Middle frontal gyrus (tissue), 1 donor: ENCODE data around the gene THSD7B.

Experiments
- DNase-seq: peaks from one replicate; pipeline ENCODE4 v3.0.0-alpha.2; 2015; ENCODE audit warnings: low spot score; ENCODE audit errors: extremely low spot score

THSD7B gene

DNA sequence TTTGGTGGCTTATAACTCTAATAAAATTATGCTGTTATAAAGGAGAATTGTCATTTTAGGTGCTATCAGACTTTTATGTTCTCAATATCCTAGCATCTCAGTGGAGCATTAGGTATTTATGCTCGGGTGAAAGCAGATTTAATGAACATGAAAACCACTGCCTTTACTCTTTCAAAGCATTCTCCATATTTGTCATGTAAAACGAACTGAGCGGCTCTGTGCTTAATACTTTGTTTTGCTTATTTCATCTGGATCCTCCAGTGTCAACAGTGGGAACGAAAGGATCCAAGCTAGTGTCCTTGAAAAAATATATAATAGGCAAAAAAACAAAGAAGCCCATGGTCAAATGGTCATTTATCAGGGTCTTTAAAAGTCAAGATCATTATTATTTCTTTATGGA is 53.5 kb downstream of the THSD7B start:
- no peak for DNase-seq

DNA sequence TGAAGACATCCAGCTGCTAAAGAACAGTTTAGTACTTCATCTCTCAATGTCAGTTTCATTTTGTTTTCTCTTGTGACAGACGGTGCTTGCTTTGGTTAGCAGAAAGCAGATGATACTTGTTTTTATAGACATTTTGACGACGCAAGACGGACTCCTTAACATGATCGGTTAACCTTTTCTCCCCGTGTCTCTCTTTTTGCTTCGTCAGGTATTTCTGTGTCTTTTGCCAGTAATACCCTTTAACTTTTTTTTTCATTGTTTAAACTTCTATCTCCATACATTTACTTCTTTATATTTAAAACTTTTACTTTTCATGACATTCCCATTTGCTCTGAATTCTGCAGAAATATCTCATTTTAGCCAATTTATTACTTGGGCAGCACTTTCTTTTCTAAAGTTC is 57.9 kb downstream of the THSD7B start:
- no peak for DNase-seq

DNA sequence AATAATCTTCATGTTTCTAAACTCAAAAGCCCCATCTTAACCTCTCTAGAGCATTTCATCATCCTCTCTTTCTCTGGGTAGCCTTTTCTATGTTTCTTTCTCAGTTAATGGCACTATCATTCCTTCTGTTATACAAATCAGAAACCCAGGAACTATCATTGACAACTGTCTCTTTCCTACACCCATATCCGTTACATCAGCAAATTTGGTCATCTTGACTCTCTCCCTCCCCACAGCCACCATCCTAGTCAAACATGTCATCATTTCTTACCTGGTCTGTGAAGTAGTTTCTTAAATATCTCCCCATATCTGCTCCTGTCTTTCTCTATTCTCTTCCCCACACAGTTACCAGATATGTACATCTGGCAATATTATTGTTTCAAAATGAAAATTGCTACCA is 62.8 kb downstream of the THSD7B start:
- no peak for DNase-seq

DNA sequence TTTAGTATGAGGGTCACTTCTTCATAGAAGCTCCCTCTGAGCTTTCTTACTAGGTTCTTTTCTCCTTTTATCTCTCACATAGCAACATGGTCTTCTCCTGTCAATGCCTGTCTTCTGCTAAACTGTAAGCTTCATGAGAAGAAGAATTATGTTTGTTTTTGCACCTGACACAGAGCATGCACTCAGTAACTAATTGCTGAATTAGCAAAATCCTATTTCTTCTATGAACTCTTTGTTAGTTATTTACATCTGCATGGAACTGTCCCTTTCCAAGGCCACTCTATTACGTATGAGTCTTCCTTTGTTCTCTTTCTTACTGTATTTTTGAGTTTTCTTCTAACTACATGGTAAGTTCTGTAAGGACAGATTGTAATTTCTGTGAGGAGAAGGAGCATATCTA is 63.4 kb downstream of the THSD7B start:
- no peak for DNase-seq

DNA sequence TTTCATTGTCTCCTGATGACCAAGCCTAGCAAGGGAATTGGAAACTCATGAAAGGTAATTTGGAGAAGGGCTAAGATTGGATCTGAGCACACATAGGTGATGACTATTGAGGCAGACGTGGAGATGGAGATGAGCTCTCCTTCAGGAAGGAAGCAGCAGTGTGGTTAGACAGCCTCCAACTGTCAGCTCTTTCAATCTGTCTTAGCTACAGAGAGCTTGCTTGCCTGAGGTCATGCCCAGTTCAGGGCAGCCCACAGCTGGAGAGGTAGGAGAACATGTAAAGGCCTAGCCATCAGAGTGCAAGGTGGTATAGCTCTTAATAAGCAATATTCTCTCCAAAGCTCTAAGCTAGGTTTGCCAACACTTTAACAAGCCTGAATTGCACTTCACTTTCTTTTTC is 79.2 kb downstream of the THSD7B start:
- DNase-seq = no peak

DNA sequence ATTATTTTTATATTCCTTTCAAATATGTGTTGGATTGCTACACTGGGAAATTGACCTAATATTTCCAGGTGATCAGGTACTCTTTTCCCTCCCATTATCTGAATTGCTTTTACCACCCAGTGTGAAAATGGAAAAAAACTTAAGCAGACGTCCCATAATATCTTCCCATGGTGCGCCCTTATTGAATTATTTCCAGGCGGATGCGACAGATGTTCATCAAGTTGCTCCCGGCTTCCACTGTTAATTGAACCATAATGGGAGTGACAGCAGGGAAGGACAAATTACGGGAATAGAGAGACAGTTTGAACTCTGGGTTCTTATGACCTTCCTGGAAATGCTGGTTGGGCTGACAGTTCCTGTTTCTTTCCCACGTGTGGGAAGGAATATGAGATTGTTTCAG is 93.3 kb downstream of the THSD7B start:
- DNase-seq = no peak

DNA sequence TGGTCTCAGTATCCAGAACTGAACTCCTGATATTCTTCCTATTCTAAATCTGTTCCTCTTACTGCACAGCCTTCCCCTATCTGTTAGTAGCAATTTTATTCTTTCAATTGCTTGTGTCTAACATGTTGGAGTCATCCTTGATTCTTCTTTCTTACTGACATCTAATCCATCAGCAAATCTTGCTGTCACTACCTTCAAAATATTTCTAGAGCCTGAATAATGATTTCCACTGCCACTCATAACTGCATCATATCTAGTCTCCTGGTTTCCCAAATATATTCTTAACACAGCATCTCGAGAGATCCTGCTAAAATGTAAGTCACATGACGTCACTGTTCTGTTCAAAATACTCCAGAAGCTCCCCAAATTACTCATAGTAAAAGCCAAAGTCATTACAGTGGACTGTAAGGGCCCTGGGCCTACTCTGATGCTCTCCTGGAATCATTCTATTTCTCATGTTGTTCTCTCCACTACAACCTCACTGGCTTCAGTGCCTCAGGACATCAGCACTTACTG is 95.2 kb downstream of the THSD7B start:
- DNase-seq = no peak

DNA sequence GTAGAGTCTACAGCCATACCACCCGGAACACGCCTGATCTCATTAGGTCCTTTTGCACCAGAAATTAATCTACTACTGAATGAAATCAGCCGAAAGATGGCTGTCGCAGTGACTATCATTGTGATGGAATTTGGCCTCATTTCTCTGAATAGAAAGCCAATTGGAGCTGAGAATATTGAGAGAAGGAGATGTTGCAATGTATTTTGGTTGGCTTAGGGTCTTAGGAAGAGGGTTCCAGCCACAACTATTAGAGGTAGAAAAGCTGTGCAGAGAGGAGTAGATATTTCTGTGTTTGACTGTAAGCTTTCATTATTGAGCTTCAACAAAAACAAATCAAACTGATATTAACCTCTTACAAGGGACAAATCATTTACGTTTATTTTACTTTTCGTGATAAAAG is 98.1 kb downstream of the THSD7B start:
- DNase-seq = no peak

DNA sequence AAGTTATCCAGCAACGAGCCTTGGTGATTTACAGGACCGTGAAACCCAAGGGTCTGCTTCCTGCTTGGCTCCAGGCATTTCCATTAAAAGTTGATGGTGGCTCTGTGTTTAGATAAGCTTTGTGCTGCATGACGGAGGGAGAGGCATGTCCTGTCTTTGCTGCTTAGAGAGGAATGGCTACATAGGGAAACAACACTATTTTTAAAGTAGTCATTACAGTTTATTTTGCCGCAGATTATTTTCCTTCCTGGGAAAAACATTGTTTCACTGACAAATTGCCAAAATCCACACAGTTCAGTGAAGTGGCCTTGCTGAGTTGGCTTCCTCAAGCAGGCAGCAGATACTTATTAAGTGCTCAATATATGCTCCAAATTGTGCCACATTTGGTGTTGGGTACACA is 98.5 kb downstream of the THSD7B start:
- no peak for DNase-seq

DNA sequence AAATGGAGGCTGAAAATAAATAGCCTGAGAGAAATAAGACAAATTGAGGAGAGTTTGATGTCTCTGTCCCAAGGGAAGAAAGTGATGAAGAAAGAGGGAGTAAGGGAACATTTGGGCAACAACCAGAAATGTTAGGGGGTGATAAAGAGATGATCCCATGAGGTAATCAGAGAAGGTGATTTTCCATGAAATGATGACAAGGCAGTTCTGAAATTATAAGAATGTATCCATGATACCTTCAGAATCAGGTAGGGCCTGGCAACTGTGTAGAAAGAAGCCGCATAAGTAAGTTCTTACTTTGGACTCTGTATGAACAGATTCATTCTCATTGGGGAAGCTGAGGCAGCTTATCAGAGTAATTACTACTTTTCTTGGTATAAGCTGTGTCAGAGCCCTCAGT is 106.1 kb downstream of the THSD7B start:
- no peak for DNase-seq

- no peak for DNase-seq
Observed at GRCh38 chr2:136874258-136874657, 108.9 kb downstream of the THSD7B start.

GRCh38 chr2:136891100-136891499 is 125.8 kb downstream of the THSD7B start:
- DNase-seq = no peak

GRCh38 chr2:136894007-136894634 is 128.8 kb downstream of the THSD7B start:
- no peak for DNase-seq

GRCh38 chr2:136901732-136902131 is 136.4 kb downstream of the THSD7B start:
- DNase-seq = no peak

- no peak for DNase-seq
Observed at GRCh38 chr2:136905779-136906178, 140.4 kb downstream of the THSD7B start.

DNA sequence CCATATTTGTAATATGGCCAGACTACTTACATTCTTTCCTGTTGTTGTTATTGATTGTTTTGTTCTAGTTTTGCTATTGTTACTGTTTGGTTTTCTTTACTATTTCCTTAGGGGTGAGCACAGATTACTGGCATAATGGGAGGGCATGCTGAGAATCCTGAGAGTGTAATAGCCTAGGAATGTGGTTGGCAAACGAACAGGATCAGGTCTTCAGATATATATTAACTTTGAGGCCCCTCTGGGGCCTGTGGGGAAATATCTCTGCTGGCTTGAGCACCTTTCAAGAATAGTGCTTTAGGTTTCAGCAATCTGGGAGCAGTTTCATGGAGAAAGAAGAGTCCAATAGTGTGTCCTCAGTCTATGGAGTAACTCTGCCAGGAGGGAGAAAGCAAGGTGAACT is 144.4 kb downstream of the THSD7B start:
- no peak for DNase-seq

DNA sequence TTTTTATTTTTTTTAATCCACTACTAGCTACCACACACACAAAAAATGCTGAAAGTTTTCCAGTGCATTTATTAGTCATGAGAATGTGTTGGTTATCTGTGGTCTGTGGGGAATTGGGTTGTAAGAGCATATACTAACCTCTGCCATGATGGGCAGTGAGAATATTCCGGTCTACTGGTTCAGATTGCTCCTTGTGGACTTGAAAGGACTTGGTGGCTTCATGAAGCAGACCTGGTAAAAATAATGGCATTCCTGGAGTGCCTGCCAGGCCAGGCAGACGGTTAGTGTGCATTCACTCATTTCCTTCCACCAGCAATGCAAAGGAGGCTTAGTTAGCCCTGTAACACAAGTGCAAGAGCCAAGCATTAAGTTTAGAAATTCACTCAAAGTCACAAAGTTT is 150.8 kb downstream of the THSD7B start:
- no peak for DNase-seq

GRCh38 chr2:136917411-136917881 is 152.1 kb downstream of the THSD7B start:
- no peak for DNase-seq

DNA sequence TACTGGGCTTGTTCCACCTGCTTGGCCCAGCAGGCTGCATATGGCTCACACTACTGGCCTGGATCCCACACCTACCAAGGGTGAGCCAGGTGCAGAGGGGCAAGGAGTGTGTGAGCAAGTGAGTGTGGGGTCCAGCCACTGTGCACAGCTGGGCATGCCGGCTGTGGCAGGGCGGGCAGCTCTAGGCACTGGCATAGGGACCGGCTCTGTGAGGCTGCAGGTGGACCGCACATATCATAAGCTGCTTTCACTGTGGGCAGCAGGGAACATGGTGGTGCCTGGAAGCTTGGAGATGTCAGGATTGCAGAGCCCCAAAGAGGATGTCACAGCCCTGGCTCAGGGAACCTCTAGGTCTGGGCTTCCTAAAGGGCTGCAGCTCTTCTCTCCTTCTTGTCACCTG is 154.3 kb downstream of the THSD7B start:
- DNase-seq = no peak

DNA sequence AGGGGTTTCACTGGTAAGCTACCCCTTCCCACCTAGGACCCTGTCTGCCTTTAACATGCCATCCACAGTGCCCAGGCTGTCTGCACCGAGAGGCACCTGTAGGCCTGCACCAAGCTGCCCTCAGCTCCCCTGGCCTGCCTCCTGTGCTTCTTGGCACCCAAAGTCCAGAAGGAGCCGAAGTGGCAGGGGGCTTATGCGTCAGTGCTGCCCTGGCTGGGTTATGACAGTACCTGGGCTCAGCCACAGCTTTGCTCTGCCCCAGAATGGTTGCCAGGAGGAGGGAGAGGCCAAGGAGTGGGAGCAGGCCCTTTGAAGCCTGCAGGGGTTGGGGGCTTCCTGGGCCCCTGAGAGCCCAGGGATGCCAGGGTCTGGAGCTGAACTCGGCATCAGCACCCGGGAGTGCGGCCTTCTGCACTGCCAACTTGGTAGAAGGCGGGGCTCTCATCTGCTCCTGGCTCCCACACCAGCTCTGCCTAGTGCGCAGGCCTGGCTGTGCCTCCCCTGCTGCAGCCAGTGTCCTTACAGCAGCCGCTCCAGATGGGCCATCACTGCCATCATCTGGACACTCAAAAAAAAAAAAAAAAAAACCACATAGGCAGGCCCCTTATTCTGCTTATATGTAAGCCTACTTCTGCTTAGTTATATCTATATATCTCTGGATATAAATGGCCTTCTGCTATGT is 155.4 kb downstream of the THSD7B start:
- no peak for DNase-seq

- DNase-seq = no peak
Observed at GRCh38 chr2:136927156-136927555, 161.8 kb downstream of the THSD7B start.

GRCh38 chr2:136929531-136929930 is 164.2 kb downstream of the THSD7B start:
- DNase-seq = no peak

DNA sequence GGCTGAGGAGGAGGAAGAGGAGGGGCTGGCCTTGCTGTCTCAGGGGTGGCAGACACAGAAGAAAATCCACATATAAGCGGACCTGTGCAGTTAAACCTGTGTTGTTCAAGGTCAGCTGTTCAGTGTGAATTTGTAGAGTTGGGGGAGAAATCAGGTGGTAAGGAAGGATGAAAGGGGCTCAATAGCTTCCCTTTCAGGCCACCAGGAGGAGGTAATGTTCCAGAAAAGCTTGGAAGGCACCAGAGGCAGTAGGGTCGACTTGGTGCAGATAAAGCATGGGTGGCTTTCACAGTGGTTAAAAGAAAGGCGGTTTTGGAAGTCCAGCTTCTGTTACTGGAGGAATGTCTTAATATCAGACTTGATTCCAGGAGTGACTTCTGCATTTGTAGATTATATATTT is 167.4 kb downstream of the THSD7B start:
- no peak for DNase-seq
